ENCODE measurements around the gene NPAS3.

DNA sequence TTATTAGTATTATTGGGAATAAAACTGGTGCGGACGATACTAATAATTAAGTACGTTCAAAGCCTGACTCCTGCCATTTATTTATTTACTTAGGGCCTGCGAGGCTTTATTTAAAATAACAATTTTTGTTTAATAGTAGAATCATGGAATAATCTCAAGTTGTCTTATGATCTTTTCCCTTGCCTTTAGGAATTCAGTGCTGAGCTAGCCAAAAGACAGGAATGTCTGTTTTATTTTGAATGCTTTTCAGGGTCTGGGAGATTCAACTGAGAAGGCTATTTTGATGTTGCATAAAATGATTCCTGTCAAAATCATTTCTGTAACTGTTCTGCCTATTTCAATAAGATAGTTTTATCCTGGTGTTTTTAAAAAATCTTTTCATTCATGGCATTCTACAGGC, 522.4 kb downstream of the NPAS3 start:
- no peak for TF ChIP-seq EZH2phosphoT487 (IDR thresholded peaks at IDR 0.05; ENCODE audit: borderline replicate concordance, low read length)
- TF ChIP-seq, protein P1, sequence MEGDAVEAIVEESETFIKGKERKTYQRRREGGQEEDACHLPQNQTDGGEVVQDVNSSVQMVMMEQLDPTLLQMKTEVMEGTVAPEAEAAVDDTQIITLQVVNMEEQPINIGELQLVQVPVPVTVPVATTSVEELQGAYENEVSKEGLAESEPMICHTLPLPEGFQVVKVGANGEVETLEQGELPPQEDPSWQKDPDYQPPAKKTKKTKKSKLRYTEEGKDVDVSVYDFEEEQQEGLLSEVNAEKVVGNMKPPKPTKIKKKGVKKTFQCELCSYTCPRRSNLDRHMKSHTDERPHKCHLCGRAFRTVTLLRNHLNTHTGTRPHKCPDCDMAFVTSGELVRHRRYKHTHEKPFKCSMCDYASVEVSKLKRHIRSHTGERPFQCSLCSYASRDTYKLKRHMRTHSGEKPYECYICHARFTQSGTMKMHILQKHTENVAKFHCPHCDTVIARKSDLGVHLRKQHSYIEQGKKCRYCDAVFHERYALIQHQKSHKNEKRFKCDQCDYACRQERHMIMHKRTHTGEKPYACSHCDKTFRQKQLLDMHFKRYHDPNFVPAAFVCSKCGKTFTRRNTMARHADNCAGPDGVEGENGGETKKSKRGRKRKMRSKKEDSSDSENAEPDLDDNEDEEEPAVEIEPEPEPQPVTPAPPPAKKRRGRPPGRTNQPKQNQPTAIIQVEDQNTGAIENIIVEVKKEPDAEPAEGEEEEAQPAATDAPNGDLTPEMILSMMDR (conservative IDR thresholded peaks at IDR 0.05; ENCODE audit: low read depth, low read length): no peak

Measured in PC-3 (cell line).